HK-2 (cell line): ENCODE measurements around the gene TP53BP1.

Experiments
- DNase-seq: peaks from one replicate; pipeline ENCODE4 v3.0.0-alpha.2; 2018; ENCODE audit not compliant: unreplicated experiment

The TP53BP1 gene

GRCh38 chr15:43518197-43518761 lies 25.3 kb upstream of the TP53BP1 start:
- DNase-seq = no peak

DNA sequence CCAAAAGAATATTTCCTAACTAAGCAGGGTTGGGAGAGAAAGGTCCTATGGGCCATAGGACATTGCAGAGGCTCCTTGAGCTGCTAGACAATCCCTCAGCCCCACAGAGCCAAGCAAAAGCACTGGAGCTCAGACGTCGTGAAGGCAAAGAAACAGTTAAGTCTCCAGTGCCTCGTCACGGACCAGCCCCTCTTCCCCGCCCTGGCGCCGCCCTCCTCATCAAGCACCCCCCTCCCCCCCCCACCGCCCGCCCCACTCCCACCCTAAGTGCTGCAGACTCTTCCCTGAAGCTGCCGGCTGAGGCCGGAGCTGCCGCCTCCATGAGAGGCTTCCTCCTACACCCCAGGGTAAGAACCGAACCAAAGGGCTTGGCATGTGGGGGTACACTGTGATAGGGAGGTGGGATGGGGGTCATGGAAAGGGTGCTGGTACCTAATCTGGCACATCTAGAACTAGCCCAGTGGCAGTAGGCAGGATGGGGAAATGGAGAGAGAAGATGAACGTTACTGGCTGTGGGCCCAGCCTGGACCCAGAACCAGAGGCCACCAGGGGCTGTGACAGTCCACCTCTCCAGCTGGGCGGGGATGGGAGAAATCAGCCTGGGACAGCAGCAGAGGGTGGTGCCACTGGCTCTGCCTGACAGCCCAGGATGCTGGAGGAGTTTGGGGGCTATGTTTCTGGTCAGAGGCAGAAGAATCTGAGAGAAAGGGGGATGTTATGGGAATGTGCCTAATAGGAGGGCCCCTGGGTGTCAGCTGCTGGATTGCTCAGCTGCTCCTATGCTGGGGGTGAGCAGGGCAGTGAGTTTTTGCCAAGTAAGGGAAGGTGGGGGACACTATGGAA lies 24.6 kb upstream of the TP53BP1 start, which contains the start of gene MAP1A:
TSS of gene MAP1A (plus strand) at position 255 of the 843 bp plus-strand sequence. CDS start 3,866 bp downstream, outside the sequence.
- DNase-seq = no peak

GRCh38 chr15:43516801-43517353 lies 23.9 kb upstream of the TP53BP1 start:
- DNase-seq = no peak

GRCh38 chr15:43516185-43516584 lies 23.2 kb upstream of the TP53BP1 start:
- DNase-seq = no peak

GRCh38 chr15:43515741-43516140 lies 22.8 kb upstream of the TP53BP1 start:
- DNase-seq = no peak

DNA sequence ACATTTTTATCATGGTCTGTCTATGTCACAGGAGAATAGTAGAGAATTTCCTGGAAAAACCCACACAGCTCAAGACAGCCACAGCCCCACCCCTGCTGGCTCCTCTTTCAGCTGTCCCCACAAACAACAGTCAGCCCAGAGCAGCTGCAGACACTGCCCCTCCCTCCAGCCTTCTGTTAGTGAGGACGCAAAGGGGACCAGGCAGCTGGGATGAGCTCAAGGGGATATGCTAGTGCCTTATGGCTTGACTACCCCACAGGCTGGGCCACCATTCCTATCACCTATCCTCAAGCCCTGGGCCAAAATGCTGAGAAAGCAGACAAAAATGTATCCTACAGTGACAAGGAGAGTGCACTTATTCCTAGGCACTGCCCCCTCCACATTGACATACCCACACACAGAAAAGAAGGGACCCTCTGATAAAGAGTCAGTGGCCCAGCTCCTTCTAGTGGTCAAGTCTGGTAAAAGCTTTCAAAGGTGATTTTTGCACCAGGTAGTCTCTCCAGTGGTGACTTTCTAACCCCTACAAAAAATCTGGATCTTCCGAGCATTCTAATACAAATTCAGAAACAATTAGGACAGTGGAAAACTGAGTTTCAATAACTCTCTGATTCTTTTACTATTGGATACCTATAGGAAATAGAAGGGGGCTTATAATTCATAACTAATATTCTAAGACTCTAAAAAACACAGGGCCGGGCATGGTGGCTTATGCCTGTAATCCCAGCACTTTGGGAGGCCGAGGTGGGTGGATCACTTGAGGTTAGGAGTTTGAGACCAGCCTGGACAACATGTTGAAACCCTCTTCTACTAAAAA lies 21.5 kb upstream of the TP53BP1 start:
- no peak for DNase-seq

DNA sequence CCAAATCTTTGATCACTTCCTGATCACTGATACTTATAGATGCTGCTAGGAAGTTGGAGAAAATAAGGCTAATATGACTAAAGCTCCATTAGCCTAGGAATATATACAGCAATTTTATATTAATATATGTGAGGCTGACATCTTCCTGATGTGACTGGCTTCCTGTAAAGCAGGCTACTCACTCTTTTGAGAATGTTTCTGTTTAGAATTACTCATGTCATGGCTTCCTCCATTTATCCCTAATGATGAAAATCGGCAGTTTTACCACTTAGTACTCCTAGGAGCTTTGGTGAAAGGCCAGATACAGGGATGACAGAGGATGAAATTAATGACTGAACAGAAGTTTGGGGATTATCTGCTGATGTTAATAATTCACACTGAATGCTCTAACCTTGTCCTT lies 20.6 kb upstream of the TP53BP1 start:
- no peak for DNase-seq

DNA sequence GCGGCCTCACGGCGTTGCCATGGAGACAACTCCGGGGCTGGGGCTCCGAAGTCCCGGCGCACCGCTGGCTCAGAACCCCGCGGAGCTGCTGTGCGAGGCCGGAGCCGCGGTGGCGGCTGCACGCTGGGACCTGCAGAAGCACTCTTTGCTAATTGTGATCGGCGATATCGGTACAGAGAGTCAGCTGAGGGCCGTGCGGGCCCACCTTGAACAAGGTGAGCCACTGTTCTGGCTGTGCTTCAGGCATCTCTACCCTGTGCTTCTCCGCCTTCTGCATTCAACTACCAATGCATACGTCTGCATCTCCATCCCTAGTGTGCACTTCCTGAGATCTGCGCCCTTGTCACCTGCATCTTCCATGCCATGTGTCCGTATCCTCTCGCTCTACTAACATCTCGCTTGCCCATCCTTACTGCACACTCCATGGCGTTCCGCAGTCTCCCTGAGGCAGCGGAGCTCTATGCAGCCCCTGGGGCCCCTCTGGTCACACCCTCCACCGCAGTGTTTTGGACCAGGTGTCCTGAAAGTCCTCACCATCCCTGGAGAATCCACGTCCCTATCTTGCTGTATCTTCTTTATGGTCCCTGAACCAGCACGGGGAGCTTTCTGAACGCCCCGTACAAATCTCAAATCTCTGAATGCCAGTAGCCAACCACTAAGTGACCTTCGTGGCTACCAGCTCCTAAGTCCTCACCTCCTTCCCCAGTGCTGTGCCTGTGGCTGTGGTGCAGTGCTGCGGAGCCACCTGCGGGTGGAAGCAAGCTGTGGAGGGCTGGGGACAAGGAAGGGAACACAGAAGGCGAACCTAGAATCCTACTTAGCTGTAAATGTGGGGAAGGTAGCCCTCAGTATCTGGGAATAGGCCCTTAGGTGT lies 18.3 kb upstream of the TP53BP1 start:
- DNase-seq = no peak

DNA sequence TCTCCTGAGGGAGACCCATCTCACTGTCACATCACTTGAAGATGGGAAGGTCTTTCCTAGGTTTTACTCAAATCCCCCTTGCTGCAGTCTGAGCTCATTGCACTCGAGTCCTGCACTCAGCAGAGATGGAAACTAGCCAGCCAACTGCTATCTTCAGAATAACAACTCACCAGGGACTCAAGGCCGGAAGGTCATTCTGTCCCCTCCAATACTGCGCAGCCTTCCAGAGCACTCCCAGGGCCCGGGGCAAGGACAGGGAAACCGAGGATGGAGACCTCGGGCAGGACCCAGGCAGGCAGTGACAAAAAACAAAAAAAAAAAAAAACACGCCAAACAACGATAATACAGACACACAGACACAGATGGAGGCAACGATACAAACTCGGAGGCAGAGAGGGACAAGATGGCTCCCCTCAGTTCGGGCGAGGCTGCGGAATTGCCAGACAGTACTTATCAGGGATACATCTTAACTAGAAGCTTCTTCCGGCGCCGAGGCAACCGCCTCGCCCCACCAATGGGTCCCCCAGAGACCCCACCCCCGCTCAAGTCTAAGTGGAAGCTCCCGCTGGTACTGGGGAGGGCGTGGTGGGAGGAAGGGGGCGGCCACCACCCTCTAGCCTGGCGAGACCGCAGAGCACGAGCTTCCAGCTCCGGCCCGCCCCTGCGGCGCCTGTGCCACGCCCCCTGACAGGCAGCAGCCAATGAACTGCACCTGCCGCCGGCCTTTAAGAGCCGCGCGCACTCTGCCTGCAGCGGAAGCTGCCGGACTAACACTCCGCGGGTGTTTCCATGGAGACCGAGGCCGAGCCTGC lies 17.4 kb upstream of the TP53BP1 start:
- DNase-seq = peak; percentile 93

DNA sequence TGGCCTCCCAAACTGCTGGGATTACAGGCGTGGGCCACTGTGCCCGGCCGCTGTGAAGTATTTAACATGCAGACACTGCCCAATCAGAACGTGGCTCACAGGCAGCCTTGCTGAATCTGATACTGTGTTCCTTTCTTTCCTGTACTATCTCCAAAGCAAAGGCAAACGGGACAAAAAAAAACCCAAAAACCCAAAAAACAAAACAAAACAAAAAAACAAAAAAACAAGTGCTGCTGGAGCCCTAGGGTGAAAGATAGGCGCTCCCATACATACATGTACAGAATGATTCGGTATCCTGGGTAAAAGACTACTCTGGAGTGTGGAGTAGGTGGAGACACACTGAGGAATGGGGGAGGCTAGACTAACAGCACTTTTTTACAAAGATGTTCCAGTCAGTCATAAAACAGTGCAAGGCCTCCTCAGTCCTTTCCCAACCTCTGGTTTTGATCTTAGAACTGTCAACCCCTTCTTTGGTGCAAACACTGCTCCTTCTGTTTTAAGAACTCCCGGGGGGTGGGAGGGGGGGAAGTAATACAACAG lies 16.8 kb upstream of the TP53BP1 start:
- DNase-seq = no peak

DNA sequence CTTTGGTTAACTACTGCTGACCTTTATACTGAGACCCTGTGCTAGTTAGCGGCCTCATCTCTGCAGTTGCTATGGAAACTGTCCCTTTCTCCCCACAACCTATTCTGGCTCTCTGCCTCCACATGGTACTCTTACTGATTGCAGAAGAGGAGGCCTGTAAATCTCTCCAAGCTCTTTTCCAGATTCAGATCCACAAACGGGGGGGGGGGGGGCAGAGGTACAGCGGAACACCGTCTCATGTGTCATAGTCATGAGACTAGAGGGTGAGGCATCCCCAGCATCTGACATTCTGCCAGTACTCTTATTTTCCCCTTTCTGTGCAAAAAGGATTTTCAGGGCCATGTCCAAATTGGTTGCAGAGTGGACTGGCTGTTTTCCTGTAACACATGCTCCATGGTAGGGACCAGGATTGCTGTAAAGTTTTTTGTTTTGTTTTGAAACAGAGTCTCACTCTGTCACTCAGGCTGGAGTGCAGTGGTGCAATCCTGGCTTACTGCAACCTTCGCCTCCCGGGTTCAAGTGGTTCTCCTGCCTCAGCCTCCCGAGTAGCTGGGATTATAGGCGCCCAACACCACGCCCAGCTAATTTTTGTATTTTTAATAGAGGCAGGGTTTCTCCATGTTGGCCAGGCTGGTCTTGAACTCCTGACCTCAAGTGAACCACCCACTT lies 16.2 kb upstream of the TP53BP1 start:
- no peak for DNase-seq

- no peak for DNase-seq
Measured at GRCh38 chr15:43508421-43508820, 15.5 kb upstream of the TP53BP1 start.

DNA sequence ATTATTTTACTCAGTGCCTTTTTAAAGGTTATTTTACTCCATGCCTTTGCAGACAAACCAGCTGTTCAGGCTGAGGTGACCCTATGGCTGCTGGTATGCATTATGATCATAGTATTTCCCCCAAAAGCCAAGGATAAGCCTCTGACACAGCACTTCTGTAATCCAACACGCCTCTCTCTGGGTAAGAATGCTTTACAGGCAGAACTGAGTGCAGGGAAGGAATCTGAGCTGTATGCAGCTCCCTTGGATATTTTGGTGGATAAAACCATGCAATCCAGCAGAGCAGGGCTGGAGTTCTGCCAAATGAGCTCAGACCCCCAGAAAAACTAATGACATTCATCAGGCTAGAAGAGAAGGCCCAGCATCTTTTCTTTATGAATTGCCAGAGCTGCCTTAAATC lies 12.8 kb upstream of the TP53BP1 start:
- no peak for DNase-seq

DNA sequence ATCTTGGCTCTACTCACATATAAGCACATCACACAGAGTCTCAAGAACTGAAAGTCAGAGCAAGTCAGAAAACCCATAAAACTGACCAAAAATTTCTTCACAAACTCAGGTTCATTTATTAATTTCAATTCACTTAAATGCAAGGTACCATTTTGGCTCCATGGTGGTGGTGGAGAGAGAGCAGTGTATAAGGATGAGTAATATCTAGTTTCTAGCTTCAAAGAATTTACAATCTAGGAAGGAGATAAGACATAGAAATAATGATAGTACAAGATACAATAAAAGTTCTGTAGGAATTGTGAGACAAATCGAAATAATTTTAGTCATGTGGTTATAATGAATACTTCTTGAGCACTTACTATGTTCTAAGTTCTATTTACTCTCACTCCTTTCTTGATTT lies 6.7 kb upstream of the TP53BP1 start:
- DNase-seq = no peak

DNA sequence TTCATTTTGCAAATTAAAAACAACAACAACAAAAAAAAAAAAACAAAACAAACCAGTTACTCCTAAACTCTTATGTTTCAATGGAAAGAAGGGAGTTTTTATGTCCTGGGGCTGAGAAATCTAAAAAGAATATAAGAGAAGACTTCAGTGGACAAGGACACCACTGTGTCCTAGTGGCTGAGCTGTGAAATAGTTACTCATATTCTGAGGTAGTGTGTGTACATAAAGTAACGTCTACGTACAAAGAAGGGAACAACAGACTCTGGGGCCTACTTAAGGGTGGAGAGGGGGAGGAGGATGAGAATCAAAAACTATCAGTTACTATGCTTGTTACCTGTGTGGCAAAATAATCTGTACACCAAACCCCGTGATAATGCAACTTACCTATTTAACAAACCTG lies 6.0 kb upstream of the TP53BP1 start:
- DNase-seq = no peak

DNA sequence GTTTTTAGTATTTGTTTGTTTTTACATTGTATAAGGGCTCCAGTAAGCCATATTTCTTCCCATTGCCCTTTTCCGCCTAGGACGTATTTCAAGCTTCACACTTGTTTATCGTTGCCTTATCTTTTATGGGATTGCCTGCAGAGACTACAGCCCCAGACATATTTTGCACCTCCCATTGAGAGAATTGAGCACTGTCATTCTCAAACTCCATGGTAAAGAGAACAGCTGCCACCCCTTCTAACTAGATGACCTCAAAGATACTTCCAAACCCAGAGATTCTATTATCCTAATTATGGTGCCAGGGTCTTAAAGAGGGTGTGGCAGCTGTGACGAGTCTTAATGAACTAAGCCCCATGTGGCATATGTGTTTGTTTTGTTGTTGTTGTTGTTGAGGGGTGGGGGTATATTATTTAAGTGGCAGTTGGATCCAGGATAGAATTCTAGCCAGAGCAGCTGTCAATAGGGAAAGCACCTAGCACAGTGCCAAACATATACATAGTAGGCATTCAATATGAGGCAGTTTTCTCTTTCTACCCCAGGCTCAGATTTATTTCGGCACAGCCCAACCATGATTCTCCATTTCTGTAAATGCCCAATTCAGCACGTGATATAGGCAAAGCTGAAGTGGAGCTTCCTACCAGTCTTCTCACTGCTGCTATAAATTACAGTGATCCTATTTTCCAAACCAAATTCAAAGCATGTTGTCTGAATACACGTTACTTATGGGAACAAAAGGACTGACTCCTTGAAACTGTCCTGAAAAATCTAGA lies 932 bp upstream of the TP53BP1 start:
- DNase-seq = no peak

- no peak for DNase-seq
Measured at GRCh38 chr15:43492266-43492665, 690 bp downstream of the TP53BP1 start.

GRCh38 chr15:43489191-43489590 lies 3.8 kb downstream of the TP53BP1 start:
- DNase-seq = no peak

DNA sequence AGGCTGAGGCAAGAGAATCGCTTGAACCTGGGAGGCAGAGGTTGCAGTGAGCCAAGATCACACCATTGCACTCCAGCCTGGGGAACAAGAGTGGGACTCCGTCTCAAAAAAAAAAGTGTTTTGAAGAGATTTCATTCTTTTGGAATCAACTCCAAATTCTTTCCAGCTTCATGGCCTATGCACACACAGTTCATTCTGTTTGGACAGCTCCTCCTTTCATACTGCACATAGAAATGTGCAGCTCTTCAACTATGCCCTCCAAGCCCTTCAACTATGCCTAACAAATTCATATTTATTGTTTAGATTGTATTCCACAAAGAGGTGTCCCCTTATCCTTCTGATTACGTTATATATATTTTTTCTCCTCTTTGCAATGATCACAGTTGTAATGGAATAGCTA lies 4.2 kb downstream of the TP53BP1 start:
- DNase-seq = no peak
